ENCODE data around the gene HYAL2. TPM values are rescaled to one million over a fixed set of nuclear protein-coding genes. Genes with fewer than 3 reads are reported as not detected.

Gene HYAL2
- total RNA-seq, 3 donors from 2014 or later = 66.0 to 215 (median 96.0) TPM

- intact Hi-C loops (cut with DNase I; ENCODE audit: low total_unique reads) = no loop called here
- Histone ChIP-seq H3K4me3 (no peak overlapping the region), H3K27ac (no peak overlapping the region), H3K36me3 (no peaks in the 10 kb centered on the region), H3K27me3 (no peaks in the 10 kb centered on the region), H3K9me3 (no peaks in the 10 kb centered on the region), H3K4me1 (peaks cover 0 to 17% of the 10 kb centered on the region in 2 donors)
- no peak for TF ChIP-seq POLR2A (IDR thresholded peaks at IDR 0.05)
- no peak for TF ChIP-seq POLR2AphosphoS5 (IDR thresholded peaks at IDR 0.05)
- no peak for TF ChIP-seq CTCF (IDR thresholded peaks at IDR 0.05)
- DNase-seq (ENCODE audit: low spot score in 2 of 2) = no peak
These were observed 20.5 kb upstream of the HYAL2 start for GRCh38 chr3:50342813-50343633.

- Histone ChIP-seq H3K4me3 (no peak overlapping the region), H3K36me3 (no peaks in the 10 kb centered on the region), H3K4me1 (peaks cover 0 to 17% of the 10 kb centered on the region in 2 donors), H3K9me3 (no peaks in the 10 kb centered on the region), H3K27me3 (no peaks in the 10 kb centered on the region), H3K27ac (no peak overlapping the region)
- TF ChIP-seq POLR2AphosphoS5 (IDR thresholded peaks at IDR 0.05) = no peak
- no peak for TF ChIP-seq POLR2A (IDR thresholded peaks at IDR 0.05)
- TF ChIP-seq CTCF (IDR thresholded peaks at IDR 0.05) = no peak
- intact Hi-C loops (cut with DNase I; ENCODE audit: low total_unique reads) = no loop called here
- DNase-seq (ENCODE audit: low spot score in 2 of 2) = no peak
These were observed 19.6 kb upstream of the HYAL2 start for GRCh38 chr3:50341996-50342650.

- no peaks in the 10 kb centered on the region for H3K27me3 ChIP-seq
- H3K4me1 ChIP-seq = peaks cover 0 to 17% of the 10 kb centered on the region in 2 donors
- H3K27ac ChIP-seq = peak overlapping the region in 1 of 2 donors; percentile 90
- H3K9me3 ChIP-seq = no peaks in the 10 kb centered on the region
- intact Hi-C loops (cut with DNase I; ENCODE audit: low total_unique reads) = no loop called here
- no peak for DNase-seq (ENCODE audit: low spot score in 2 of 2)
- peak overlapping the region; percentile 62 to 90 (median 65) for H3K4me3 ChIP-seq
- no peaks in the 10 kb centered on the region for H3K36me3 ChIP-seq
- no peak for TF ChIP-seq CTCF (IDR thresholded peaks at IDR 0.05)
- TF ChIP-seq POLR2A (IDR thresholded peaks at IDR 0.05) = no peak
- no peak for TF ChIP-seq POLR2AphosphoS5 (IDR thresholded peaks at IDR 0.05)
These were observed 19.0 kb upstream of the HYAL2 start for GRCh38 chr3:50341537-50341936.

- H3K36me3 ChIP-seq = no peaks in the 10 kb centered on the region
- intact Hi-C loops (cut with DNase I; ENCODE audit: low total_unique reads) = no loop called here
These were observed 18.1 kb upstream of the HYAL2 start, which contains the start of gene RASSF1 for GRCh38 chr3:50340448-50341329. Gene RASSF1 (minus strand): TSS chr3:50340836. CDS start chr3:50340805, 31 bp downstream.

More at GRCh38 chr3:50340448-50341329, 18.1 kb upstream of the HYAL2 start, which contains the start of gene RASSF1:
- no peaks in the 10 kb centered on the region for H3K9me3 ChIP-seq
- TF ChIP-seq POLR2AphosphoS5 (IDR thresholded peaks at IDR 0.05) (peak; percentile 18 to 70 (median 48)), CTCF (IDR thresholded peaks at IDR 0.05) (no peak), POLR2A (IDR thresholded peaks at IDR 0.05) (no peak)
- no peaks in the 10 kb centered on the region for H3K27me3 ChIP-seq
- H3K27ac ChIP-seq = peak within 1 kb of the TSS; percentile 66 to 90
- DNase-seq (ENCODE audit: low spot score in 2 of 2) = no peak
- peaks cover 8 to 23% of the 10 kb centered on the region in 2 donors for H3K4me1 ChIP-seq
- H3K4me3 ChIP-seq = peak within 1 kb of the TSS; percentile 62 to 90 (median 65)
